CD4-positive, alpha-beta T cell treated with Interleukin-6 for 4 hours (primary cell): ENCODE results near the gene RSPH6A.

Experiments used
- DNase-seq: peaks from one replicate; pipeline ENCODE4 v3.0.0-alpha.2; 2020; ENCODE audit warnings: mixed read lengths

Gene RSPH6A

GRCh38 chr19:45824531-45825262 lies 9.6 kb upstream of the RSPH6A start:
- no peak for DNase-seq

- DNase-seq: no peak
Observed at GRCh38 chr19:45824041-45824471, 8.9 kb upstream of the RSPH6A start.

GRCh38 chr19:45823182-45823581 lies 8.1 kb upstream of the RSPH6A start:
- no peak for DNase-seq

GRCh38 chr19:45822716-45823115 lies 7.6 kb upstream of the RSPH6A start:
- DNase-seq: no peak

- no peak for DNase-seq
Observed at GRCh38 chr19:45821570-45821969, 6.5 kb upstream of the RSPH6A start.

GRCh38 chr19:45821103-45821521 lies 6.0 kb upstream of the RSPH6A start:
- no peak for DNase-seq

GRCh38 chr19:45820413-45821102 lies 5.5 kb upstream of the RSPH6A start:
- DNase-seq: no peak

- no peak for DNase-seq
Observed at GRCh38 chr19:45819769-45820168, 4.7 kb upstream of the RSPH6A start.

- DNase-seq: no peak
Observed at GRCh38 chr19:45817725-45818301, 2.7 kb upstream of the RSPH6A start.

GRCh38 chr19:45817010-45817724 lies 2.1 kb upstream of the RSPH6A start:
- peak; percentile 97 for DNase-seq

- no peak for DNase-seq
Observed at GRCh38 chr19:45816236-45817009, 1.3 kb upstream of the RSPH6A start.

- peak; percentile 15 for DNase-seq
Observed at GRCh38 chr19:45815481-45816216, 541 bp upstream of the RSPH6A start.

- no peak for DNase-seq
Observed at GRCh38 chr19:45814166-45814780, 835 bp downstream of the RSPH6A start.

- no peak for DNase-seq
Observed at GRCh38 chr19:45812297-45812696, 2.8 kb downstream of the RSPH6A start.

- DNase-seq: no peak
Observed at GRCh38 chr19:45809643-45810159, 5.4 kb downstream of the RSPH6A start.

- DNase-seq: no peak
Observed at GRCh38 chr19:45805719-45806118, 9.4 kb downstream of the RSPH6A start.

- DNase-seq: no peak
Observed at GRCh38 chr19:45804959-45805230, 10.2 kb downstream of the RSPH6A start.

GRCh38 chr19:45804140-45804958 lies 10.8 kb downstream of the RSPH6A start:
- DNase-seq: no peak

GRCh38 chr19:45801603-45802175 lies 13.4 kb downstream of the RSPH6A start:
- no peak for DNase-seq

GRCh38 chr19:45800070-45800553 lies 15.0 kb downstream of the RSPH6A start:
- no peak for DNase-seq
